GM12872 (cell line): ENCODE results near the gene AMIGO1.

Experiments used
- CTCF ChIP-seq: IDR thresholded peaks from 3 replicates; pipeline ENCODE4 v1.5.1; 2011; ENCODE audit warnings: low read depth, mild to moderate bottlenecking, low read length, moderate library complexity; ENCODE audit not compliant: insufficient read depth

AMIGO1 gene

GRCh38 chr1:109467301-109467777, 42.2 kb downstream of the AMIGO1 start:
- no peak for TF ChIP-seq CTCF

- TF ChIP-seq CTCF = no peak
These were observed 42.9 kb downstream of the AMIGO1 start, which contains the start of gene SYPL2 for GRCh38 chr1:109466452-109467300. SYPL2 (plus strand) TSS chr1:109466546; CDS start chr1:109466844, 298 bp downstream.

GRCh38 chr1:109466125-109466451, 43.4 kb downstream of the AMIGO1 start:
- no peak for TF ChIP-seq CTCF

- no peak for TF ChIP-seq CTCF
These were observed 51.7 kb downstream of the AMIGO1 start for GRCh38 chr1:109457819-109458218.

GRCh38 chr1:109454497-109455133, 54.9 kb downstream of the AMIGO1 start:
- no peak for TF ChIP-seq CTCF
